Neuron (in vitro differentiated cells): ENCODE results near the gene KIAA0319L.

Experiments
- H2AFZ ChIP-seq: one replicate; pipeline ENCODE4 v1.6.1; 2013; ENCODE audit warnings: low read depth, mild to moderate bottlenecking, inconsistent platforms, low read length, moderate library complexity
- H3K27me3 ChIP-seq: one replicate; pipeline ENCODE4 v1.6.1; 2013; ENCODE audit warnings: low read length; ENCODE audit not compliant: insufficient read depth
- H3K36me3 ChIP-seq: one replicate; pipeline ENCODE4 v1.6.1; 2013; ENCODE audit warnings: low read length; ENCODE audit not compliant: insufficient read depth
- H3K4me1 ChIP-seq: one replicate; pipeline ENCODE4 v1.6.1; 2013; ENCODE audit warnings: low read length; ENCODE audit not compliant: insufficient read depth
- H3K4me3 ChIP-seq: 2 replicates; pipeline ENCODE4 v1.5.1; 2013; ENCODE audit warnings: mild to moderate bottlenecking, low read length, moderate library complexity
- H3K9me3 ChIP-seq: one replicate; pipeline ENCODE4 v1.6.1; 2013; ENCODE audit warnings: low read length

The KIAA0319L gene

GRCh38 chr1:35426097-35426586 is 131.1 kb downstream of the KIAA0319L start:
- Histone ChIP-seq H3K27me3 (no peaks in the 10 kb centered on the region), H3K4me1 (no peaks in the 10 kb centered on the region), H3K9me3 (no peaks in the 10 kb centered on the region), H2AFZ (no peak overlapping the region), H3K36me3 (peaks cover 36% of the 10 kb centered on the region), H3K4me3 (no peak overlapping the region)

DNA sequence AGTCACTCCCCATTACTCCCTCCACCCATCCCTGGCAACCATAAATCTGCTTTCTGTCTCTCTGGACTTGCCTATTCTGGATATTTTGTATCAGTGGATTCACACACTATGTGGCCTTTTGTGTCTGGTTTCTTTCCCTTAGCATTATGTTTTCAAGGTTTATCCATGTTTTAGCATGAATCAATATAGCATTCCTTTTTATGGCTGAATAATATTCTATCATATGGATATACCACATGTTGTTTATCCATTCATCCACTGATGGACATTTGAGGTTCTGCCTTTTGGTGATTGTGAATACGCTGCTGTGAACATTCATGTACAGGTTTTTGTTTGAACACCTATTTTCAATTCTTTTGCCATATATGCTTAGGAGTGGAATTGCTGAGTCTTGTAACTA is 148.3 kb downstream of the KIAA0319L start:
- no peak overlapping the region for H2AFZ ChIP-seq
- no peak overlapping the region for H3K4me3 ChIP-seq
- peaks cover 72% of the 10 kb centered on the region for H3K36me3 ChIP-seq
- H3K4me1 ChIP-seq = no peaks in the 10 kb centered on the region
- no peaks in the 10 kb centered on the region for H3K27me3 ChIP-seq
- peaks cover 9% of the 10 kb centered on the region for H3K9me3 ChIP-seq

- Histone ChIP-seq H3K4me1 (no peaks in the 10 kb centered on the region), H3K36me3 (peaks cover 72% of the 10 kb centered on the region), H3K4me3 (no peak overlapping the region), H3K9me3 (peaks cover 9% of the 10 kb centered on the region), H3K27me3 (no peaks in the 10 kb centered on the region), H2AFZ (no peak overlapping the region)
These were observed 149.5 kb downstream of the KIAA0319L start for GRCh38 chr1:35407743-35408142.

- peaks cover 76% of the 10 kb centered on the region for H3K36me3 ChIP-seq
- H2AFZ ChIP-seq = no peak overlapping the region
- H3K27me3 ChIP-seq = no peaks in the 10 kb centered on the region
- H3K4me1 ChIP-seq = no peaks in the 10 kb centered on the region
- H3K9me3 ChIP-seq = peaks cover 18% of the 10 kb centered on the region
- no peak overlapping the region for H3K4me3 ChIP-seq
These were observed 151.1 kb downstream of the KIAA0319L start for GRCh38 chr1:35406103-35406502.

GRCh38 chr1:35401049-35401448 is 156.2 kb downstream of the KIAA0319L start:
- Histone ChIP-seq H2AFZ (no peak overlapping the region), H3K9me3 (peaks cover 15% of the 10 kb centered on the region), H3K36me3 (peaks cover 81% of the 10 kb centered on the region), H3K4me3 (no peak overlapping the region), H3K4me1 (no peaks in the 10 kb centered on the region), H3K27me3 (no peaks in the 10 kb centered on the region)

DNA sequence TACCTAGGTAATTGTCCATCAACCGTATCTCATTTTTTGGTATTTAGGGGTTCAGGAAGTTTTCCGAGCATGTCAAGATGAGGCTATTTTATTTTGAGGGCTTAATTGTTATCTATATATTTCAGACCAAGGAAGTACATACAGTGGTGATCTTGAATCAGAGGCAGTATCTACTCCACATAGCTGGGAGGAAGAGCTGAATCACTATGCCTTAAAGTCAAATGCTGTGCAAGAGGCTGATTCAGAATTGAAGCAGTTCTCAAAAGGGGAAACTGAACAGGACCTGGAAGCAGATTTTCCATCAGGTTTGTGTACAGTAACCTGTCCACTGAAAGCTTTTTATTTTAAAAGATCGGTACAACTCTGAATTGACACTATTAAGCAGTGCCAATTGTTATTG is 158.5 kb downstream of the KIAA0319L start:
- no peaks in the 10 kb centered on the region for H3K27me3 ChIP-seq
- no peak overlapping the region for H3K4me3 ChIP-seq
- no peak overlapping the region for H2AFZ ChIP-seq
- no peaks in the 10 kb centered on the region for H3K4me1 ChIP-seq
- peaks cover 15% of the 10 kb centered on the region for H3K9me3 ChIP-seq
- H3K36me3 ChIP-seq = peaks cover 86% of the 10 kb centered on the region

GRCh38 chr1:35394386-35394785 is 162.8 kb downstream of the KIAA0319L start:
- H3K4me1 ChIP-seq = no peaks in the 10 kb centered on the region
- H3K9me3 ChIP-seq = peaks cover 1% of the 10 kb centered on the region
- H3K36me3 ChIP-seq = peaks cover 87% of the 10 kb centered on the region
- H3K4me3 ChIP-seq = no peak overlapping the region
- H3K27me3 ChIP-seq = no peaks in the 10 kb centered on the region
- no peak overlapping the region for H2AFZ ChIP-seq

GRCh38 chr1:35390600-35391494 is 166.4 kb downstream of the KIAA0319L start:
- Histone ChIP-seq H3K36me3 (peaks cover 83% of the 10 kb centered on the region), H2AFZ (no peak overlapping the region), H3K4me1 (no peaks in the 10 kb centered on the region), H3K9me3 (no peaks in the 10 kb centered on the region), H3K27me3 (no peaks in the 10 kb centered on the region), H3K4me3 (no peak overlapping the region)

- Histone ChIP-seq H3K4me1 (no peaks in the 10 kb centered on the region), H2AFZ (no peak overlapping the region), H3K27me3 (no peaks in the 10 kb centered on the region), H3K4me3 (no peak overlapping the region), H3K9me3 (no peaks in the 10 kb centered on the region), H3K36me3 (peaks cover 63% of the 10 kb centered on the region)
These were observed 170.2 kb downstream of the KIAA0319L start for GRCh38 chr1:35386959-35387358.

DNA sequence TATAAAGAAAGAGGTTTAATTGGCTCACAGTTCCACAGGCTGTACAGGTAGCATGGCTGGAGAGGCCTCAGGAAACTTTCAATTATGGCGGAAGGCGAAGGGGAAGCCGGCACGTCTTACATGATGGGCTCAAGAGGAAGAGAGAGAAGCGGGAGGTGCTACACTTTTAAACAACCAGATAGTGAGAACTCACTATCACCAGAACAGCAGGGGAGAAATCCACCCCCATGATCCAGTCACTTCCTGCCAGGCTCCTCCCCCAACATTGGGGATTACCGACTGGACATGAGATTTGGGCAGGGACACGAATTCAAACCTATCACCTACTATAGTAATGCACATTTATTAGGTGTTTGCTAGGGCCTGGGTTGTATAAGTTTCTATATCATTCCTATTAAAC is 170.9 kb downstream of the KIAA0319L start:
- Histone ChIP-seq H3K4me3 (no peak overlapping the region), H3K4me1 (no peaks in the 10 kb centered on the region), H3K27me3 (no peaks in the 10 kb centered on the region), H3K9me3 (no peaks in the 10 kb centered on the region), H2AFZ (no peak overlapping the region), H3K36me3 (peaks cover 62% of the 10 kb centered on the region)
